Central memory CD8-positive, alpha-beta T cell (primary cell): ENCODE results near the gene SPATA24.
"Not testable (repeated sequence)": the region's sequence is repeated elsewhere in the genome, so short reads cannot be mapped to it uniquely, and the experiment has no call there.

Source experiments
- ATAC-seq: fragments of 150-1000 bp; cut with Tn5 transposase; replicated peaks from 2 replicates; pipeline ENCODE4 v1.10.0; 2022; ENCODE audit warnings: mild to moderate bottlenecking, moderate FRiP score, moderate number of reproducible peaks; ENCODE audit not compliant: poor library complexity, severe bottlenecking; ENCODE audit errors: extremely low read depth
- DNase-seq, 2 donors: peaks; one replicate each; pipeline ENCODE4 v3.0.0; 2021; ENCODE audit warnings: low spot score in 2 of 2
- H3K27ac Mint-ChIP-seq: one replicate; pipeline ENCODE4 v1.8.0; 2022; ENCODE audit warnings: low read depth, mild to moderate bottlenecking, moderate library complexity, mixed read lengths
- H3K27me3 Mint-ChIP-seq: one replicate; pipeline ENCODE4 v1.8.0; 2022; ENCODE audit warnings: mixed read lengths
- H3K36me3 Mint-ChIP-seq: one replicate; pipeline ENCODE4 v1.8.0; 2022; ENCODE audit warnings: mild to moderate bottlenecking, moderate library complexity, mixed read lengths; ENCODE audit not compliant: insufficient read depth
- H3K4me1 Mint-ChIP-seq: one replicate; pipeline ENCODE4 v1.8.0; 2022; ENCODE audit warnings: mixed read lengths
- H3K4me3 Mint-ChIP-seq: one replicate; pipeline ENCODE4 v1.8.0; 2022; ENCODE audit warnings: mild to moderate bottlenecking, moderate library complexity, mixed read lengths
- H3K9me3 Mint-ChIP-seq: one replicate; pipeline ENCODE4 v1.8.0; 2022; ENCODE audit warnings: mixed read lengths

The SPATA24 gene

DNA sequence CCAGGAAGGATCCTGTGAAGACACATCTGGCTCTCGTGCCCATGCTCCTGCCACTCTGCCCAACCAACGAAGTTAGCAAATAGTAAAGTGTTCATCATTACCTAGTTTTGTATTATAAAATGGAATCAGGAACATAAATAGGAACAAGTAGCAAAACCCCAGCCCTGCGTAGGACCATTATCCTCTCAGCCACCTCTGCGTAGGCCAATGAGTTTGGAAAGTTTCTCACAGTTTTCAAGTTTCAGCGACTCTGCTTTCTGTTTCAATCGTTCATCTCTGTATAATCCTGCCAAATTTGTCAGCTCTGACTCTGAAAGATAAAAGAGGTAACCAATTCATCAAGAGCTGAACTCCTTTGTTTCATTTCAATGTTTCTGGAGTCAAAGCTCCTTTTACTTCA, 10.1 kb upstream of the SPATA24 start:
- no peak for ATAC-seq
- peaks cover 5% of the 10 kb centered on the region for H3K36me3 Mint-ChIP-seq
- H3K9me3 Mint-ChIP-seq, result no peaks in the 10 kb centered on the region
- DNase-seq, result no peak
- no peaks in the 10 kb centered on the region for H3K27me3 Mint-ChIP-seq
- no peaks in the 10 kb centered on the region for H3K4me1 Mint-ChIP-seq
- H3K27ac Mint-ChIP-seq, result no peak overlapping the region
- H3K4me3 Mint-ChIP-seq, result no peak overlapping the region

DNA sequence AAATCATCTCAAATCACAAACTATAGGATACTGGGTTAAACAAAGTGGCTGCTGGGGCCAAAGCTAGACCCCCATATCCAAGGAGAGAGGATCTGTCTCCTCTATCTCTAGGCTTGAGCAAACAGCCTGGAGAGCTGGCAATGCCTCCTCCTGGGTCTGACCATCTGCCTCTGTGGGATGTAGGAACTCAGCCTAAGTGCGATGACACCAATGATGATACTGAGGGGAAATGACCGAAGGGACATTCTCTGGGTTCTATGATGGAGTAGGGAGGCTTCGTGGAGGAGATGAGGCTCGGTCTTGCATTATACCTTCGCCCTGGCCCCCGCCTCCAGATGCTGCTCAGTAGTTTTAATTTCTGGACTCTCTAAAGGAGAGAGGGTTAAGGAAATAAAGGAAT, 9.3 kb upstream of the SPATA24 start:
- H3K36me3 Mint-ChIP-seq, result no peaks in the 10 kb centered on the region
- H3K27ac Mint-ChIP-seq, result no peak overlapping the region
- DNase-seq (no peak), ATAC-seq (no peak)
- no peaks in the 10 kb centered on the region for H3K4me1 Mint-ChIP-seq
- H3K27me3 Mint-ChIP-seq, result no peaks in the 10 kb centered on the region
- no peak overlapping the region for H3K4me3 Mint-ChIP-seq
- no peaks in the 10 kb centered on the region for H3K9me3 Mint-ChIP-seq

DNA sequence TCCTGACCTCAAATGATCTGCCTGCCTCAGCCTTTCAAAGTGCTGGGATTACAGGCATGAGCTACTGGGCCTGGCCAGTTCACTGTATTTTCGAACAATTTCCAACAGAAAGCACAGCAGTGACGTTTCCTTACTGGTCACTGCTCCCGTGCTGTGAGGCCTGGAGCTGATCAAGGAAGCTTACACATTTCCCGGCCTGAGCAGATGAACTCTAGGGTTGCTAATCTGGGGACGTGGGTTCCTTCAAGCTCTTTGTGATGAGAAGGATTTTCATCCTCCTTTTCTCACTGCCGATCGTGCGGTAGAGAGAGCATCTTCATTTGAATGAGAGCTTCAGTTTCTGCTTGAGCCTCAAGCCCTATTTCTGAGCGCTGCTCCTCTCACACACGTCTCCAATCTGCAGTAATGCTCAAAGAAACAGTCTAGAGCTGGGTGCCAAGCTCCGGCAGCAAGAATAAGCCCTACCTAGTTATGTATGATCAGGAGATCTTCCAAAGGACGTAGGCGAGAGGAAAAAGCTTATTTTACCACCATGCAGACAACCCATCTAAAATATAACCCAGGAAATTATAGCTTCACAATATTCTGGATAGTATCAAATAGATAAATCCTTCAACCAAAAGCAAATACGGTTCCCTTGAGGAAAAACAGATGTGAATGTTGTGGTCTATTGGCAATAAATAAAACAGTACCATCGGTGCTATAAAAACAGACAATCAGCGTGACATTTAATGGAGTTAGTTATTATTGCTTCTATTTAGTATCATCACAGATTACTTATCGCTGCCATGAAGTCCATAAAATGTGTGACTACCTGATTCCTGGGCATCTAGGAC, 7.3 kb upstream of the SPATA24 start:
- DNase-seq, result no peak
- no peaks in the 10 kb centered on the region for H3K4me1 Mint-ChIP-seq

DNA sequence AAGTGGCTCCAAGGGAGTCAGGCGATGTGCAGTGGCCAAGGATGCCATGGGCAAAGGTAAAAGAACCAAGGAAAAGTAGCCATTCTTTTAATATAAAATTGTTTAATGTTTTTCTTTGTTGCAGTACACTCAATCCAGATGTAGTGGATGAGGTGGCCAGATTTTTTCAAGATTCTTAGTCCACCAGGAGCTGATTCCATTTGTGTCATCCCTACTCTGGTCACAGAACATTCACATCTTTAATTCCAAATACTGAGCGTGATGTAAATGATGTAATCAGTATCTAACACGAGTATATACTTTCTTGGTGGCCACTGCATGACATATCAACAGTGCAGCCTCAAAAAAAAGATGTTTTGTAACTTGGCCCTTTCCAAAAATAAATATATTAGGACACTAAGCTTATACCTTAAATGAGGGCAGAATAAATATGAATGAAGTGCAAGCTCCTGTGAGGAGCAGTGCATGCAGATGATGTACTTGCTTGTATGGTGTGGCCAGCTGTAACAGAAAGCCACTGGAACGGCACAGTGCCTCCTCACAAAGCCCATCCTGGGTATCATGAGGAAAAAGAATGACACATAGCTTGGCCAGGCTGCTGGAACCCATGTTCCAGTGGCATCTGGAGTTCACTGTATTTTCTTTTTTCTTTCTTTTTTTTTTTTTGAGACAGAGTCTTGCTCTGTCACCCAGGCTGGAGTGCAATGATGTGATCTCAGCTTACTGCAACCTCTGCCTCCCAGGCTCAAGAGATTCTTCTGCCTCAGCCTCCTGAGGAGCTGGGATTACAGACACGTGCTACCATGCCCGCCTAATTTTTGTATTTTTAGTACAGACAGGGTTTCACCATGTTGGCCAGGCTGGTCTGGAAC, 6.5 kb upstream of the SPATA24 start:
- Mint-ChIP-seq H3K36me3 (no peaks in the 10 kb centered on the region), H3K4me3 (no peak overlapping the region), H3K27ac (no peak overlapping the region), H3K27me3 (no peaks in the 10 kb centered on the region), H3K9me3 (no peaks in the 10 kb centered on the region), H3K4me1 (no peaks in the 10 kb centered on the region)
- DNase-seq, result no peak
- ATAC-seq, result no peak

More for the DNA sequence above, 7.3 kb upstream of the SPATA24 start:
- Mint-ChIP-seq H3K9me3 (no peaks in the 10 kb centered on the region), H3K27me3 (no peaks in the 10 kb centered on the region), H3K27ac (no peak overlapping the region), H3K4me3 (no peak overlapping the region), H3K36me3 (no peaks in the 10 kb centered on the region)
- ATAC-seq, result no peak

DNA sequence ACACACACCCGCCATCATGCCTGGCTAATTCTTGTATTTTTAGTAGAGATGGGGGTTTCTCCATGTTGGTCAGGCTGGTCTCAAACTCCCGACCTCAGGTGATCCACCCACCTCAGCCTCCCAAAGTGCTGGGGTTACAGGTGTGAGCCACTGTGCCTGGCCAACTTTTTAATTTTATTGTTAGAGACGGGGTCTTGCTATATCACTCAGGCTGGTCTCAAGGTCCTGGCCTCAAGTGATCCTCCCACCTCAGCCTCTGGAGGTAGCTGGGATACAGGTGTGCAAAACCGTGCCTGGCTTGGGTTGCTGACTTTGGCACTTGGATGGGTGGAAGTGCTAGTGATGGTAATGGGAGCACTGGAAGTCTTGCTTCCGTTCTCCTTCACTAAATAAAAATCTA, 5.2 kb upstream of the SPATA24 start:
- not testable (repeated sequence) for H3K27ac Mint-ChIP-seq, H3K4me3 Mint-ChIP-seq, H3K36me3 Mint-ChIP-seq, DNase-seq, H3K9me3 Mint-ChIP-seq, ATAC-seq, H3K27me3 Mint-ChIP-seq, H3K4me1 Mint-ChIP-seq

DNA sequence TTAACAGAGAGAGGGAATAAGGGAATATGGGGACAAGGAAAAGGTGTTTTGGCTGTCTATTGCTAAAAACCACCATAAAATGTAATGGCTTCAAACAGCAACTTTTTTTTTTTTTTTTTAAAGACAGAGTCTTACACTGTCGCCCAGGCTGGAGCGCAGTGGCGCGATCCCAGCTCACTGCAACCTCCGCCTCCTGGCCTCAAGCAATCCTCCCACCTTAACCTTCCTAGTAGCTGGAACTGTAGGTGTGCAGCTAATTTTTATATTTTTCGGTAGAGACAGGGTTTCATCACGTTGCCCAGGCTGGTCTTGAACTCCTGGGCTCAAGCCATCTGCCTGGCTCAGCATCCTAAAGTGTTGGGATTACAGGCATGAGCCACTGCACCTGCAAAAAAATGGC, 4.3 kb upstream of the SPATA24 start:
- Mint-ChIP-seq H3K9me3 (no peaks in the 10 kb centered on the region), H3K4me1 (peaks cover 16% of the 10 kb centered on the region), H3K4me3 (no peak overlapping the region), H3K27me3 (no peaks in the 10 kb centered on the region), H3K36me3 (peaks cover 6% of the 10 kb centered on the region), H3K27ac (no peak overlapping the region)
- DNase-seq (no peak), ATAC-seq (no peak)

DNA sequence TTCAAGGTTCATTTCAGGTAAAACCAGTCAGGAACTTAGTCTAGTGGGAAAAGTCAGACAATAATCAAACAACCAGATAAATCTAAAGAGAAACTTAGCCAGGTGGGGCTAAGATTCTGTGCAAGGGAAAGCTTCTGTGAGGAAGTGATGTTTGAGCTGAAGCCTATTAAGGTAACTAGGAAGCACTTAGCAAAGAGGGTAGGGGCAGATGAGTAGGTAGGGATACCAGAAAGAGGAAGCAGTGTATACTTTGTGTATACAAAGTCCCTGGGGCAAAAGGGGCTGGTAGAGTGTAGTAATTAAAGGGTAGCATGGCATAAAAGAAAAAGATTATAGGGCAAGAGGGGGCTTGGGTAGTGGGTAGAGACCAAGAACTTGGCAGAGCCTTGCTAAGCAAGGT, 3.6 kb upstream of the SPATA24 start:
- DNase-seq (no peak), ATAC-seq (no peak)
- Mint-ChIP-seq H3K4me3 (no peak overlapping the region), H3K9me3 (no peaks in the 10 kb centered on the region), H3K36me3 (peaks cover 6% of the 10 kb centered on the region), H3K4me1 (peaks cover 23% of the 10 kb centered on the region), H3K27me3 (no peaks in the 10 kb centered on the region), H3K27ac (peak overlapping the region; percentile 29)

DNA sequence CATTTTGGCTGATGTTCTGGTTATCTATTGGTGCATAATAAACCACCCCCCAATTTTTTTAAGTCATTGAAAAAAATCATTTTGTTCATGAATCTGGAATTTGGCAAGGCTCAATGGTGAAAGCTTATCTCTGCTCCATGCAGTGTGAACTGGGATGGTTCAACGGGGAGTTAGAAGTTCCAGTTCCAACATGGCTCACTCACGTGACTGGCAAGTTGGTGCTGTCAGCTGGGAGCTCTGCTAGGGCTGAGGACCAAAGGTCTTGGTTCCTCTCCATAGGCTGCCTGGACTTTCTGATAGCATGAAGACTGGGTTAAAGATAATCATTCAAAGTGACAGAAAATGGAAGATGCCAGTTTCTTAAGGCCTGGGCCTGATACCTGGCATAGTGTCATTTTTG, 3.1 kb upstream of the SPATA24 start:
- H3K36me3 Mint-ChIP-seq, result peaks cover 6% of the 10 kb centered on the region
- H3K27ac Mint-ChIP-seq, result no peak overlapping the region
- no peaks in the 10 kb centered on the region for H3K9me3 Mint-ChIP-seq
- no peak overlapping the region for H3K4me3 Mint-ChIP-seq
- H3K27me3 Mint-ChIP-seq, result no peaks in the 10 kb centered on the region
- peaks cover 24% of the 10 kb centered on the region for H3K4me1 Mint-ChIP-seq
- no peak for DNase-seq
- no peak for ATAC-seq

DNA sequence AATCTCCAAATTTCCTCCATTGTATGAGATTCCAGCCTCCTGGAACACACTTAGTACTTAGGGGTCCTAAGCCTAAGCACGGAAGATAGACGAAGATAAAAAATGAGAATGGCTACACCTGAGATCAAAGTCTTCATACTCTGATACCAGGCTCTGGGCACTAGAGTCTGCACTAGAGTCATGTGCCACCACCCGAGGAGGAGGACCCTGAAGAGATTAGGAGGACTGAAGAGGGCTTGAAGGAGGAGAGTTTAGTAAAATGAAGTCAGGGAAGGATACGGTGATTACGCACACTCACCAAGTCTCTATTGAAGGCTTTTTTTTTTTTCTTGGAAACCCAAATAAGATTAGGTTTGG, 573 bp upstream of the SPATA24 start:
- no peaks in the 10 kb centered on the region for H3K9me3 Mint-ChIP-seq
- H3K36me3 Mint-ChIP-seq, result peaks cover 6% of the 10 kb centered on the region
- H3K4me1 Mint-ChIP-seq, result peaks cover 28% of the 10 kb centered on the region
- DNase-seq (no peak), ATAC-seq (no peak)
- peak overlapping the region; percentile 86 for H3K27ac Mint-ChIP-seq
- no peaks in the 10 kb centered on the region for H3K27me3 Mint-ChIP-seq
- H3K4me3 Mint-ChIP-seq, result peak overlapping the region; percentile 81

DNA sequence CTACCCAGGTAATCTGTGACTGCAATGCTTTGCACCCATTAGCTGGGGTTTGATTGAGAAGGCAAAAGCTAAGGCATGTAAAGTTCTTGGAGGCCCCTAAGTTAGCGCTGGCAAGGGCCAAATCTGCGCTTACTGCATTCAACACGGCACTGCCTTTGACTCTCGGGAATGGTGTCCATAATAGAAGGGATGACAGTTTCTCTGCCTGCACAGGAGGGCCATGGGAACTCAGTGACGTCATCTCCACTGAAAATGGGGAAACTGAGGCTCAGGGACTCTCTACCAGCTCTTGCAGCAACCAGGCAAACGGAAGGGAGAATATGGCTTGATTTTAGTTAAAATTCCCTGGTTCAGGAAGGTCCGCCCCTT, 487 bp downstream of the SPATA24 start:
- Mint-ChIP-seq H3K4me3 (peak overlapping the region; percentile 81), H3K4me1 (peaks cover 33% of the 10 kb centered on the region), H3K36me3 (peaks cover 6% of the 10 kb centered on the region), H3K9me3 (no peaks in the 10 kb centered on the region), H3K27me3 (no peaks in the 10 kb centered on the region), H3K27ac (peak overlapping the region; percentile 86)
- DNase-seq (no peak), ATAC-seq (no peak)

DNA sequence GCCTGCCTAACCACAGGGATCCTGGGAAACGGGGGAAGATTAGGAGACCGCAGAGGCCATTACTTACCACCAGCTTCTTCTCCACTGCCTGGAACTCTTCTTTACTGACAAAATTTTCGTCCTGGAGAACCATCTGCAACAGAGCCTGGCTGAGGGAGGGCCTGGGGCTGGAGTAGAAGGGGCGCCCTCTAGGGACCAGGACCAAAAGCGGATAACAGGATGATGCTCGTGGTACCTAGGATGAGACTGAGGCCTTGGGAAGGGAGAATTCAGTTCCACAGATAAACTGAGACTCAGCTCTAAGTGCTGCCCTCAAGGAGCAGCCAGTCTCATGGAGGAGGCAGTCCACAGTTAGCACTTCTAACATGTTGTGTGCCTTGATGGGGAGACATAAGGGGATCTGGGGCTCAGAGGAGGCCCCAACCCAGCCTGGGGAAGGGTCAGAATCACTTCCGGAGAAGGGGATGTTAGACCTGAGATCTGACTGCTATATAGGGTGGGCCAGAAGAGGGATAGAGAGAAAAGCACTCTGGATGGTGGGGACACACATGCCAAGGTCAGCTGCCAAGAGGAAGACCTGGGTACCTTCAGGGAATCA, 1.2 kb downstream of the SPATA24 start:
- Mint-ChIP-seq H3K4me3 (peak overlapping the region; percentile 81), H3K27ac (peak overlapping the region; percentile 87), H3K27me3 (no peaks in the 10 kb centered on the region), H3K36me3 (peaks cover 6% of the 10 kb centered on the region), H3K9me3 (no peaks in the 10 kb centered on the region), H3K4me1 (peaks cover 33% of the 10 kb centered on the region)
- DNase-seq (no peak), ATAC-seq (no peak)

DNA sequence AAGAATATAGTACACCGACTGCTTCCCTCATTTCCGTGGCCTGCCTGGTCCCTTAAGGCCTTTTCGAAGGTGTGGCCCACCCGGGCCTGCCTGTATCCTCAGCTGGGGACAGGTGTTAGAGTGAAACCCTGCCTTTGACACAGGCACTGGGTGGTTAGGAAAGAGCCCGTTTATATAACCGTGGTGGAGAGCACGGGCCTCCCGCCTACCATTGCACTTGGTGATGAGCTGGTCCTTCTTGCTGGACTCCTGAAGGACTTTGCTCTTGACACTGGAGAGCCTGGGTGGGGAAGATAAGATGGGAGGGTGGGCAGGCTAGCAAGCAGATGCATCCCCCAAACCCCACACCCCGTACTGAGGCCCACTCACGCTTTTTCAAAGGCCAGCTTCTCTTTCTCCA, 2.3 kb downstream of the SPATA24 start:
- H3K9me3 Mint-ChIP-seq, result no peaks in the 10 kb centered on the region
- H3K36me3 Mint-ChIP-seq, result peaks cover 6% of the 10 kb centered on the region
- ATAC-seq (no peak), DNase-seq (no peak)
- H3K4me3 Mint-ChIP-seq, result no peak overlapping the region
- H3K27me3 Mint-ChIP-seq, result no peaks in the 10 kb centered on the region
- peaks cover 33% of the 10 kb centered on the region for H3K4me1 Mint-ChIP-seq
- no peak overlapping the region for H3K27ac Mint-ChIP-seq
